CMK (cell line): ENCODE measurements around the gene DIP2C.

Experiments
- DNase-seq: peaks from one replicate; pipeline ENCODE4 v3.0.0-alpha.2; 2010; ENCODE audit warnings: low read depth

The DIP2C gene

DNA sequence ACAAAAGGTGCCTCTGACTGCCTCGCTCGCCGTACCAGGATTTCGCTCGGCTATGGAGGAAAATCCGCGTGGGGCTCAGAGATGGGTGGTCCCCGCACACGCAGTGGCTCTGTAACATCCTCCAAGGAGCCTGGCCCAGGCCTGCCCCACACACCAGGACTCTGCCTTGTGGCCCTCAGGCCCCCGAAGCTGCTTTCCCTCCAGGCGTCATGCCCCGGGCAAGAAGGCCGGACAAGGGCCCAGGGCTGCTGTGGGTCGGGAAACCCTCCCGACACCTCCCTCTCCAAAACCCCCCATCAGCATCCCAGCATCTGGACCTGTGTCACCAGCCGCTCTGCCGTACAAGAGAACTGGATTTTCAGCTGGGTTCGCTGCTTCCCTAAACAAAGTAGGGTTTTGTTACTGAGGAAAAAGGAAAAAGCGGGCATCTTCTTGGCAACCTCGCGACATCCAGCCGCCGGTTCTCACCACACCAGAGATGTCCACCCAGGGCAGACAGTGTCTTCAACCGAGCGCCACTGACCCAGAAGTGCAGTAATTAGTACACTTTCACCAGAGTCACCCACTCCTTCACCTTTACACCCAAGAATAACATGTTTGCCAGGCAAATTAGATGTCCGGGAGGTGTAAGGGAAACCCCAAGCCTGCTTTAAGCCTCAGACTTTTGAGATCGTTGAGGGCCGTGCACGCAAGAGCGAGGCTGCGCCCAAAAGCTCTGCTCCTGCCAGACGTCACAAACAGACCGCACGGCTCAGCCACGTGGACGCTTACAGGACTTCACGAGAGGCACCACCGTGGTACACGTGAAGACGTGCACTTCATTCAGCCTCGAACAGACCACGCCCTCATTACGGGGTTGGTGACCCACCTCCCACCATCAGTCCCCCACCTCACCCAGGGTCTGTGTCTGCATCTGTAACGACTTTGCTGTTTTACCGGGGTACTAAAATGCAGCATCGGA, 62.2 kb downstream of the DIP2C start:
- DNase-seq: no peak

DNA sequence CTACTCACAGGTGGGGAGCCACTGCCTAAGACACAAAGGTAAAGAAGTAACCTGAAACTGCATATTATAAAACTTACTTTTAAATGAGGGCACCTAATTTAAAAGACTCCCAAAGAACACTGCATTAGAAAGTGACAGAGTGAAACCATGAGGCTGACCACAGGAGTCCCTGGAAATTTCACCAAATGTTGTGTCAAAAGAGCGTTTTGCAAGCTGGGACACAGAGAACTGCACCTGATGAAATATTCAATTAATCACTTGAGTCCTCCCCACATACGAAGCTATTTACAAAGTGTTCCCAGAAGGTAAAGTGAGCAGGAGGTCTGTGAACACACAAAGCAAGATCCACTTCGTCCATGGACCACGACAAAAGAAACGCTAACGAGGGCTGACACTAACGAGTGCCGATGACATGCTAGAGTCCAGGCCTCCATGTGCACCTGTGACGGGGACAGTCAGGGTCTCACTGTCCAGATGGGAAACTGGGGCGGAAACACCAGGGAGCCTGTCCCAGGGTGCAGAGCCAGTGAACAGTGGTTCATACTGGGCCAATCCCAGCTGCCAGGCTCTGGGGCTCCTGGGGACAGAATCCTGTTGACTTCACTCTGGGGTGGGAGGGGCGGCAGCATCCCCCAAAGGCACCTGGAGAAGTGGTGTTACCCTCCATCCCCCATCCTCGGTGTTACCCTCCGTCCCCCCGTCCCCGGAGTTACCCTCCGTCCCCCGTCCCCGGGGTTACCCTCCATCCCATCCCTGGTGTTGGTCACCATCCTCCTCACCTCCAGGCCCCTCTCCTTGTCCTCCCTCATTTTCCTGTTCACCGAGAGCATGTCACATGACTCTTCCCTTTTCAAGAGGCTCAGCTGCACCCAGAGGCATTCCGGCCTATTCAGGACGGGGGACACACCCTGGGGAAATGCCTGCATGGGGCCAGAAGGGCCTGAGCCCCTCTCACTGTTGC, 63.4 kb downstream of the DIP2C start:
- no peak for DNase-seq

- no peak for DNase-seq
Measured at GRCh38 chr10:625333-625696, 64.2 kb downstream of the DIP2C start.

GRCh38 chr10:624605-625332, 64.7 kb downstream of the DIP2C start:
- no peak for DNase-seq

- no peak for DNase-seq
Measured at GRCh38 chr10:624312-624604, 65.2 kb downstream of the DIP2C start.

DNA sequence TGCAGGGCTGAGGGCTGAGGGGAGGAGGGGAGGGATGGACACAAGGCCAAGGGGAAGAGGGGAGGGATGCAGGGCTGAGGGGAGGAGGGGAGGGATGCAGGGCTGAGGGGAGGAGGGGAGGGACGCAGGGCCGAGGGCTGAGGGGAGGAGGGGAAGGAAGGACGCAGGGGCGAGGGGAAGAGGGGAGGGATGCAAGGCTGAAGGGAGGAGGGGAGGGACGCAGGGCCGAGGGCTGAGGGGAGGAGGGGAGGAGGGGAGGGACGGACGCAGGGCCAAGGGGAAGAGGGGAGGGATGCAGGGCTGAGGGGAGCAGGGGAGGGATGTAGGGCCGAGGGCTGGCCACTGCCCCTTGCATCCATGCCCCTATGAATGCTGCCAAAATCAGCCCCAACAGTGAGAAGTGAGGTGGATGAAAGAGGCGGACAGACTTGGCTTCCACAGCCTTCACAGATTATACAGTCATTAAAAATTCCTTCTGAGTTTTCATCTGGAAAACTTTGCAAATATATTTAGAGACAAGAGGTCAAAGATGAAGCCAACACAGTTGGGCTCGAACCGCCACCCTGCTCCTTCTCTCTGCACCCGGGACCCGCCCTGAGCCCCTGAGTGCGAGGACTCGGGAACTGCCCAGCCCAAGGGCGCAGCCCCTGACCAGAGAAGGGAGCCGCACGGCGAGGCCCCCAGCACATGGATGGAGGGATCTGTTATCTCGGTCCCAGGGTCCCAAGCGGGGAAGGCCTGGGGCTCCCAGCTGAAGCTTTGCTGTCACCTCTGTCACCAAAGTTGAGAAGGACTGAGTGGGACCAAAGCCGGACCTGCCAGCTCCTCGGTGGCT, 65.8 kb downstream of the DIP2C start:
- no peak for DNase-seq

- no peak for DNase-seq
Measured at GRCh38 chr10:623014-623413, 66.5 kb downstream of the DIP2C start.

DNA sequence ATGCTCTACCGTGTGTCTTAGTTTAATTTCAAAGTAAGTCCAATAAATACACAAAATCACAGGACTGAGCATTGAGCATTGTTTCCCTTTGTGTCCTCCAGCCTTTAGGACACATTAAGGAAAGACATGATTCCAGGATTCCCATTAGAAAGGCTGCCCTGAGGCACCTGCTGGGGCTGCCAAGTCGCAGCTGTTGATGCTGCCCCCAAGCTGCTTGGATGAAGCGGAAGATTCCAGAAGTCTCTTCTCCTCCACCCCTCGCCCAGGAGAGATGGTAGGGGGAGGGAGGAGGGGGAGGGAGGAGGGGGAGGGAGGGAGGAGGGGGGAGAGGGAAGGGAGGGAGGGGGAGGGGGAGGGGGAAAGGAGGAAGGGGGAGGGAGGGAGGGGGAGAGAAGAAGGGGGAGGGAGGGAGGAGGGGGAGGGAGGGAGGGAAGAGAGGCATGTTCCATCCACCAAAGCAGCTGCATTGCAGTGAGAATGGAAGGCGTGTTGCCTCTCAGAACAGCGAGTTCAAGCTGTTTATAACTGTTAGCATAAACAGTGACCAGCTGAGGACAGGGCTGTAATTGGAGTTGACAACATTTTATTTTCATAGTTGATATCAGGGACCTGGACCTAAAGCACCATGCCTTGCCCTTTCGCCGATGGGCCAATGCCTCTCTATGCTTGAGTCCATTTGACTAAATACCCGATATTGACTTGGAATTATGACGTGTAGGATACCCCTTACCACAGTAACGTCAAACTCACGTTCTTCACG, 67.3 kb downstream of the DIP2C start:
- DNase-seq: no peak

DNA sequence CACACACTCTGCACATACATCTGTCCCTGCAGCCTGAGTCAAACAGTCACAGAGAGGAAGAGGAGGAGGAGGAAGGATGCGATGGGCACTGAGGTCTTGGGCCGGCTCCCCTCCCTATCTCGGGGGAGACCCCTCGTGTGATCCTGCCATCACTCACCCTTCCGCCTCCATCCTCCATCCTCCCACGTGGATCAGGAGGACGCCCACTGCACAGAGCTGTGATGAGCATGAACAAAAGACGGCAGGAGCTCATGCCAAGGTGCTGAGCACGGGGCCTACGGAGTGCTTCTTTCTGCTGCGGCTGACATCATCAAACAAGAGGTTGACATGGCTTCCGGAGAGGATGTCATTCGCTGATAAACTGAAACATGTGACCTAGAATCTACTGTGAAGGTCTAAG, 68.0 kb downstream of the DIP2C start:
- DNase-seq: no peak

DNA sequence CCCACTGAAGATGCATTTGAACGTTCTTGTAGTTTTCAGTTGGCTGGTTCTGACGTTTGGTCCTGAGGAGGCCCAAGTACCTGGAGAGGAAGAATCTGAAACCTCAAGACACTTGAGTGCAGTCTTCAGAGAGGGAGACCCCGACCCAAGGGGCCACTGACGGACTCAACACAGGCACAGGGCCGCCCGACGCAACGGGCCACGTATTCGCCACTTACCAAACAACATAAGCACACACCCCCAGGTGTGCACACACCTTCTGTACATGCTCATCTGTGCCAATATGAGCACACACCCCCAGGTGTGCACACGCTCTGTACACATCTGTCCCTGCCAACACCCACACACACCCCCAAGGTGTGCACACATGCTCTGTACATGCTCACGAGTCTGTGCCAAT, 68.5 kb downstream of the DIP2C start:
- no peak for DNase-seq

GRCh38 chr10:620417-620816, 69.1 kb downstream of the DIP2C start:
- DNase-seq: no peak

DNA sequence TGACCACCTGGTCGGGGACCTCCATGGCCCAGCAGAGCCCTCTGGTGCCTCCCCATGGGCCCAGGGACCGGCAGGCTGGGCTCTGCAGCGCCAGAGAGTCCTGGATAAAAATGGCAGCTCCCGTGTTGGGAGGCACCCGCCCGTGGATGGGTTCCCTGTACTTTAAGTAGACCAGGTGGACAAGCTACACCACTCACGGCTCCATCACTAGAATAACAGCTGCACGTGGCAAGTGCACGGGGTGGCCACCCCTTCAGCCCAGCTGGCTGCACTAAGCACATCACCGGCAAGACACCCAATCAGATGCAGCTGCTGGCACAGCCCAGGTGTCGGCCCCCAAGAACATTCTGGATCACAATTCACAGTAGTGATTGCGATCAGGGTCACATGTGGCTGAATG, 69.8 kb downstream of the DIP2C start:
- no peak for DNase-seq

DNA sequence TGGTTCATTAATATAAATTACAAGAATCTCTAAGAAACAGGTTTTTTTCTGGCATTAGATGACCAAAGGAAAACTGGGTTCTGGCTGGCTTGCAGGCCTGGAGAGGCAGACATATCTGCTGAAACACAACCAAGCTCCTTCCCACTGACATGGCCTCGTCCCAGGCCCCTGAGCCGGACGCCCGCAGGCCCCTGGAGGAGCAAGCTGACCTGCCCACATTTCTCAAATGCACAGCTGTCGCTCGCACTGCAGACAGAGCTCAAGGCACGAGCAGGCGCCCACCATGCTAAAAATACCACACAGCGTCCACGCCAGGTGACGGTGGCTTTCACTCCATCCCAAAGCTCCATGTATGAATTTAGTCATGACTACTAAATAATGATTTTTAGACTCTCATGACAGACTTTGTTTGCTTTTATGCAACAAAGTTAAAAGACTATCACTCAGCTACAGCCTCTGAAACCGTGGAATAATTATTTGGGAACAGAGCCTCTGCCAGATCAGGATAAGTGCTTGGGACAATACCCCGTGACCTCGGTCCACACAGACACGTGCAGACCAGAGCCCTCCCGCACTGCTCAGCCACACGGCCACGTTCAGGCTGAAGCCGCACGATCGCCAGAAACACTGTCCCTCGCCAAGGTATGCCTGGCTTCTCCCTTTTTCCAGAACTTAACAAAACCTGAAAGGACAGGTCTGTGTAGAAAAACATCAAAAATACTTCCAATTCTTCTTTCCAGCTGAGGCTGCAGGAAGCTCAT, 71.1 kb downstream of the DIP2C start:
- DNase-seq: no peak

- no peak for DNase-seq
Measured at GRCh38 chr10:617471-617870, 72.0 kb downstream of the DIP2C start.

GRCh38 chr10:615583-616152, 73.8 kb downstream of the DIP2C start:
- DNase-seq: no peak

DNA sequence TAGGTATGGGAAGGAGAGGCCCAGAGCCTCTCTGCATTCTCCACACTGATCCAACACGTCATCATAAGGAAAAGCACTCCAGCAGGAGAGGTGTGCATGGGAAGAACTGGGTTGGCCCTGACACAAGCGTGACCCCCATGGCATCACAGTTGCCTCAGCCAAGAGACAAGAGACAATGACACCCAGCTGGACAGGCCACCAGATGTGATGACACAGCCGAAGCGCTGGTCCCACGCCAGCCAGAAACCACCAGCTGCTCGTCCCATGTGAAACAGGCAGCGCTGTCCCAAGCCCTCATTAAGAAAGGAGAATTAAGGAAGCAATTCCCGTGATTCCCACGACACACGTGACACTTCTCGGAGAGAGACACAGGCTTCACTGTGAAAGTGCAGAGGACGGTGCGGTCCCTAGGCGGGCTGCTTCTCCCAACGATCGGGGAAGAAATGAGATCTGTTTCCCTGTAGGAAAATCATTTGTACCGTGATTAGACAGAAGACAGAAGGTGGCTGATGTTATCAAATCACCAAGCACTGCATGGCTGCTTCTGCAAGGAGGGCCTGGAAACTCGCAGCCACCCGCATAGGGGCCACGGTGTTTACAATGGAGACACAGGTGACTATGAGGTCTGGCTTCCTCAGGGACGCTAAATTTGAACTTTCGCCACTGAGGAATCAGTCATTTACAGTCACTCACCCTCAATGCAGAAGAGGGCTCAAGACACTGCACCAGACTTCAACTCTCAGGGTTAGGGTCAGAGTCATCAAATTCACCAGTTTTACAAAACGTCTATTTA, 74.5 kb downstream of the DIP2C start:
- no peak for DNase-seq

DNA sequence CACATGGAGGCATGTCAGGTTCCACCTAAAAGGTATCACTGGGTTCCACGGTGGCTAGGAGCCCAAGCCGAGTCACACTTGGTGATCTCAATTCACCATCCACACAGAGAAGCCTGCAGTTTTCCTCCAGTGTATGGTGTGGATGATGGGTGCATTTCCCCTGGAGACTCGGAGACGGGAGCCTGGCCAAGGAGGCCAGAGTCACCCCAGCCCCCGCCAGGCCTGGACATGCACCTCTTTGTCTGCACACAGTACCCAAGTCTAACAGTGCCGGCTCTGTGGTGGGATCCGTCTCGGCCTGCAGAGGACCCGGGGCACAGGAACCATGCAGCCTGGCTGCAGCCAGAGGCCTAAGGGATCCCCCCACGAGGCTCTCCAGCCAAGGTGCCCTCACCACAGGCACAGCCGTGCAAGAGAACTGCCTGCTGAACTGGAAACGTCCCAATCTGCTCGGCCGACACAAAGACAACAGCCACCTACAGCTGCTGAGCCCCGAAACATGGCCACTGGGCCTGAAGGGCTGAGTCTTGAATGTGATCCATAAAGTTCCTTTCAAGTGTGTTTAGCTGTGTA, 75.2 kb downstream of the DIP2C start:
- DNase-seq: no peak
